Pulmonary artery endothelial cell (primary cell): ENCODE data around the gene ALDH3A1. TPM values are rescaled to one million over a fixed set of nuclear protein-coding genes. Genes with fewer than 3 reads are reported as not detected.

ENCODE experiments used
- DNase-seq: peaks from one replicate; pipeline ENCODE4 v3.0.0-alpha.2; 2011; ENCODE audit warnings: low read depth, low spot score
- total RNA-seq: library from RNA; depleted of rRNA; stranded (reverse); fragments of >200 nt; gene quantifications from 2 replicates; pipeline ENCODE4 v1.2.3, GENCODE V29; 2014

ALDH3A1 gene
- total RNA-seq, 1 donor from 2014 or later = 1.5 TPM

DNA sequence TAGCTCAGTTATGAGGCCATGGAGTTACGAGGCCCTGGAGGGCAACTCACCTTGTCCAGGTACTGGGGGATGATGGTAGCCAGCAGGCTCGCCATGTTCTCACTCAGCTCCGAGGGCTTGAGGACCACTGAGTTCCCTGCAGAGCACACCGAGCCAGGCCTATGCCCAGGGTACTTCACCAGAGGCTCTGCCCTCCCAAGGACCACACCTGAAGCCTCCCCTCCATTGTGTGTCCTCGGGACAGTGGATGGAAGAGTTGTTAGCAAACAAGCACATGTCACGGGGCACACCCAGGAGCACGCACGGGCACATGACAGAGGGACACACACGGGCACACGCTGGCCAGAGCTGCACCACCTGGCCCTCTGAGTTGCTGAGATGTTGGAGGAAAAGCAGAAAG lies 5.6 kb downstream of the ALDH3A1 start:
- no peak for DNase-seq

DNA sequence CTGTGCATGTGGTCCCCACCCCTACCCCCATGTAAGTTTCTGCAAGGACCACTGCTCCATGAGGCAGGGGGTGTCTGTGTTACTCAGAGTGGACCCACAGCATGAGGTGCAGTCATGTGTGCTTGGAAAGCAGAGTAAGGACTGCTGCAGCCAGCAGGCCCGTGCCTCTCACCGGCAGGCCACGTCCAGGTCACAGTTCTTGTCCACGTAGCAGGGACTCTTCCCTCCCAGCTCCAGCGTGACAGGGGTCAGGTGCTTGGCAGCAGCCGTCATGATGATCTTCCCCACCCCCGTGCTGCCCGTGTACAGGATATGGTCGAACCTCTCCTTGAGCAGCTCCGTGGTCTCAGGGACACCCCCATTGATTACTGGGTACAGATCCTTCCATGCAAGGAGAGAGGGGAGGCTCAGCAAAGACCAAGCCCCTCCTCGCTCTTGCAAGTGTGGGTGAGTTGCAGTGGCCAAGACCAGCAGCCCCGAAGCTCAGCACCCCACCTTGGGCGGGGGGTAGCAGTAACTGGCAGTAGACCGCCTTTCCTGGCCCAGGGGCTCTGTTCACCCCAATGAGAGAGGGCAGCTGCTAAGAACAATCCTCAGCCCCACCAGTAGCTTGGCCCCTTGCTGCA lies 6.2 kb downstream of the ALDH3A1 start:
- DNase-seq = no peak

DNA sequence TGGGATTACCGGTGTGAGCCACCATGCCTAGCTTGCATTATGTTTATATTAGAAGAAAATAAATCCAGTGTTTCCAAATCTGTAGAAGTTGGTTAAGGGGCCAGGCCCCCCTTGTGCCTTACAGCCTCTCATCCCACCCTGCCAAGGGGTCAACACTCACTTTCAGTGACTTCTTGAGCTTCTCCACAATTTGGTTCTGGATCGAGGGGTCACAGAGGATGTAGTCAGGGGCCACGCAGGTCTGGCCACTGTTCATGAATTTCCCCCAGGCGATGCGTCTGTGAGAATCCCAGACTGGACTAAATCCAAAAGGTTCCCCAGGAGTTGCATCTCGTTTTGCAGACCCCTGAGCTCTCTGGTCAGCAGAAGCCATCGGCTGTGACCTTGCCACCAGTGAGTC lies 7.2 kb downstream of the ALDH3A1 start:
- no peak for DNase-seq

DNA sequence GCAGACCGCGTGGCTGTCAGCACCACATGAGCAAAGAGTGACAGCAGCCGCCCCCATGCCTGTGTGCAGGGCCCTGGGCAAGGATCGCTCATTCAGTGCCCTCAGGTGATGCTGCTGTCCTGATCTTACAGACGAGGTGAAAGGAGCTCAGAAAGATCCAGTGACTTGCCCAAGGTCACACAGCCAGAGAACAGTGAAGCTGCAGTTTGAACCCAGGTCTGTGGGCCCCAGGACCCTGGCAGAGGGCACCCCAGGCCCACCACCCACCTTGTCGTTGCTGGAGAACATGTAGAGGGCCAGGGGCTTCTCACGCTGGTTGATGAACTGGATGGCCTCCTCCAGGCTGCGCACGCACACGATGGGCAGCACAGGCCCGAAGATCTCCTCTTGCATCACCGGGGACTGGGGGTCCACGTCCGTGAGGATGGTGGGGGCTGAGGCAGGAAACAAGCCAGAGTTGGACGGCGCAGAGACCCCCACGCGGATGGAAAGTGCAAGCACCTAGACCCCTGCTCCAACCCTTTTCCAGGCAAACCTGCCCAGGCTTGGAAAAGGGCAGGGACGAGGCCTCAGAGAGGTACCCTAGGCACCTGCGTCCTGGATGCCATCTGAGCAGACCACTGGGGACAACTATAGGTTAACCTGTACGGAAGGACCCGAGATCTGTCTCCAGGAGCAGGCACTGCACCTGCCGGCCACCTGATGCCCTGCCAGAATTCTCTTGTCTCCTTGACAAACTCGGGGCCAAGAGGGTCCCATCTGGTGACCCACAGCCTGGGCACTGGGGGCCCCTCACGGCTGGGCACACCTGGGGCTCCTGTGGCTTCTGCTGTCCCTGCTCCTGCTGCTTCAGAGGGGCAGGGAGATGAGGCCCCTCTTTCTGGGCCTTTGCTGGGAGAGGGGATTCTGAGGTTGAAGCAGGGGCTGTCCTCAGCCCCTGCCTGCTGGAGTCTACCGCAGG lies 8.6 kb downstream of the ALDH3A1 start:
- no peak for DNase-seq

DNA sequence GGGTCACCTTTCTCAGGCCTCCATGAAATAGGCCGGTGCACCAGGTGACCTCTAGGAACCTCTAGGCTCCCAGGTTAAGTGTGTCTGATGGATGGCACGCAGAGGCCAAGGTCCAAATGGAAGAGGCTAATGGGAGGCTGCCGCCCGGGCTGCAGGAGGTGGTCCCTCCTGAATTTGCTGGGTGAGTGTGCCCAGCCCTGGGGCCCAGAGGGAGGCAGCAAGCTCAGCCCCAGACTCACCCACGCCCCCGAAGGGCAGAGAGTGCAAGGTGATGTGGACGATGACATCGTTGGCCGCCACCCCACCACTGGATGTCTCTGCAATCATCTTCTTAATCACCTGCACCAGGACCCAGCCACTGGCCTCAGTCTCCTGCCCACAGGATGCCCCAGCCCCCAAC lies 9.3 kb downstream of the ALDH3A1 start:
- no peak for DNase-seq

DNA sequence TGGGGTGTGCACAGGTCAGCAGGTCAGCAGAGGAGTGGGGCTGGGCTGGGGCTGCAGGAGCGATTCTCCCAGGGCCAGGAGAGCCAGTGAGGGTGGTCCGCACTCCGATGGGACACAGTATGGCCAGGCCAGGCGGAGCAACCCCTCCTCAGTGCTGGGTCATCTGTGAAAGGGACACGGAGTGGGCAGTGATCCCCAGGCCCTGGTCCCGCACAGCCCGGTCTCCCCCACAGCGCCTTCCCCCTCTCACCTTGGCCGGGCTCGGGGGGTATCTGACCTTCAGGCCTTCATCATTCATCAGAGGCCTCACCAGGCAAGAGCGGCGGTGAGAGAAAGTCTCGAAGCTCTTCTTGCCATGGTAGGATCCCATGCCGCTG lies 10.0 kb downstream of the ALDH3A1 start:
- DNase-seq = no peak

DNA sequence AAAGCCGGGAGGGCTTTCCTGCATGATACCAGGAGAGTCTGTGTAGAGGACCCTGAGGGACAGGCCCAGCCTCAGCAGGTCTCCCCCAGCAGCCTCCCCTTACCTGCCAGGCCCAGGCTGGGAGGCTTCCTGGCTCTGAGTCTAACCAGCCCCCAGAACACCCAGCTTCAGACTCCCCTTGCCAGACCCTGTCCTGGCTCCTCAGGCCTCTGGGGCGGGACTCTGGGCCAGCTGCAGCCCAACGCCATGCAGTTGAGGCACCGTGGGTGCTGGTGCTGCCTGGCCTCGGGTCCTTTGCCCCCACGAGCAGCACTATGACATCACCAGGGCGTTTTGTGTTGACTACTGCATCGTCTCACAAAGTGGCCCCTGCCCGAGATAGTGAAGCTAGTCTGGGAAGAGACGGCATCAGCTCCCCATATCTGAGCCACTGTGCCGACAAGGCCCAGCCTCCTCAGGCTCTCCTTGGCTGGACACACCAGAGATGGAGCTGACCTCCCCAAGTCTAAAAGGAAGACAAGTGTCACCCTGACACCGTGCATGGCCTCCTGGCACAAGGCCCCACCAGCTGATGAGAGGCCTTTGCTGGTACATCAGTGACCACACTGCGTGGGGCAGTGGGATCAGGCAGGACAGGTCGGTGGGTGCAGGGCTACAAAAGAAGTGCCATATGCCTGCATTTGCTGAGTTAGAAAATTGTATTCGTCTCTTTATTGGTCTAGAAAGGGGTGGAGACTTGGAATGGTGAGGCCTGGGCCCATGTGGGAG lies 10.6 kb downstream of the ALDH3A1 start:
- no peak for DNase-seq

DNA sequence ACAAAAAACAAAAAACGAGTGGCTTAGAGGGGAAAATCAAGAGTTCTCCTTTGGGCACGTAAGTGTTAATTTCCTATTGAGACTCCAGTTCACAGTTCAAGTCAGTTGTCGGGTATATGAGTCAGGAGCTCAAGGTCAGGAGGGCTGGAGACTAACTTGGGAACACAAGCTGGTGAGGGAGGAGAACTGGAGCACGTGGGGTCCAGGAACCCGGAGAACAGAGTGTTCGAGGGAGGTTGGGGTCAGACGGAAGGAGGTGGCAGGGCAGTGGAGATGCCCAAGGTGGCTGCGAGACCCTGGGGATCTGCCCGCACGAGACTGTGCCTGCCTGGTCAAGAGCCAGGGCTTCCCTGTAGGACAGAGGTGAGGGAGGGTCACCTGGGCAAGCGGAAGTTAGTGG lies 12.0 kb downstream of the ALDH3A1 start:
- no peak for DNase-seq

DNA sequence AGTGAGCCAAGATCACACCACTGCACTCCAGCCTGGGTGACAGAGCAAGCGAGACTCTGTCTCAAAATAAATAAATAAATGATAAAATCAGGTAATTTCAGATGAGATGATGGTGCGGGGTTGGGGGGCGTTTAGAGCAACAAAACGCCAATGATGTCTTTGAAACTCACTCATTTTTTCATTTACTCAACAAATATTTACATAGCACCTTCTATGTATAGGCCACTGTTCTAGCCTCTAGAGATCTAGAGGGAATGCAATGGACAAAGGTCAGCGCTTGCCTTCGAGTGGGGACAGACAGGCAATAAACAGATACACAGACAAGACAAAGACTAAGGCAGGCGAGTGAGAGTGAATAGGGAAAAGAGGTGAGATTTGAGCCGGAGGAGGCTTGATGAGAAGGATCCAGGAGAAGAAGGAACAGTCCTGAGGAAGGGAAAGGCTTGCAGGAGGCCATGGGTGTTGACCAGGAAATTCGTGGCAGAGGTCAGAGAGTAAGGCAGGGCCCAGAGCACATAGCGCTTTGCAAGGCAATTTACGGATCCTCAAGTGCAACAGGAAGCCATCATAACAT lies 14.1 kb downstream of the ALDH3A1 start:
- DNase-seq = no peak

DNA sequence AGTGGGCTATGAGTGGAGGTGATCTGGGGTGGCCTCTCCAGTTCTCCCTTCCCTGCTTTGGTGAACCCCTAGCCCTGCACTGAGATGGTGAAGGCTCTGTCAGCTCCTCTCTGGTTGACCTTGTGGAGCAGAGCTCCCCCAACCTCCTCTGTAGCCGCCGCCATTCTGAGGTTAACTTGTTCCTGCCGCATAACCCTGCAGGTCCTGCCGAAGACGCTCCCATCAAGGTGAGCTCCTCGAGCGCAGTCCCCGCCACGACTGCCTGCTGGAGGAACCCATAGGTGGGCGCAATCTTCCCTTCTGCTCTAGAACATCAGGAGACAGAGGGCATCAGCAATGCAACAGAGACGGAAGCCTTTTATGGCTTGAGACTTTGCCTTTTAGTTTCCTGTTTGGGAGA lies 16.5 kb downstream of the ALDH3A1 start:
- DNase-seq = no peak

DNA sequence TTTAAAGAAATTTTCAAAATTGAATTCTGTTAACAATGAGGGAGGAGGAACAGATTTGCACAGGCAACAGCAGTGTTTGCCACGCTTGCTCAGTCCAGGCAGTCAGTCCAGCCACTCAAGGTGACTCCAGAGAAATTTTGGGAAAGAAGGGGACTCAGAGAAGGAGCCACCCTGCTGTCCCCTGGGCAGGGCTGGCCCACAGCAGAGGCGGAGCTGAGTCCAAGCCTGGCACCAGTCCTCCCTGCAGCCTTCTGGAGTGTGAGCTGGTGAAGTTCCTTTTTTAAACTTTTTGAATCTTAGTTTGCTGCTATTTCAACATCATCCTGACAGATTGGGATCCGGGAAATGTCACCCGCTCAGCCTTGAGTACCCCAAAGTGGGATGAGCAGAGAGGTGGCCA lies 17.3 kb downstream of the ALDH3A1 start:
- DNase-seq = no peak

DNA sequence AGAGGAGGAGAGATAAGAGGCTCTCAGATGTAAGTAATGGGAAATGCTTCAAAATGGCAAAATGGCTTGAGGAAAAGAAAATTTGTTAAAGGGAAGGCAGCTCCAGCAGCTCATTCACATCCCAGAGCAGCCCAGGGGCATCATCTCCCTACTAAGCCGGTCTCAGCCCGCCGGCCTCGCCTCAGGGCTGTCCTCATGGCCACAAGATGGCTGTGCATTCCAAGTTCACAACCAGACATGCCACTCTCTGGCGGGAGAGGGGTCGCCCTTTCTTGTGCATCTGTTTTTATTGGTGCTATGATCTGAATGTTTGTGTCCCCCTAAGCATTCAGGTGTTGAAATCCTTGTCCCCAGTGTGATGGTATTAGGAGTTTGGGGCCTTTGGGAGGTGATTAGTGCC lies 18.2 kb downstream of the ALDH3A1 start:
- no peak for DNase-seq

DNA sequence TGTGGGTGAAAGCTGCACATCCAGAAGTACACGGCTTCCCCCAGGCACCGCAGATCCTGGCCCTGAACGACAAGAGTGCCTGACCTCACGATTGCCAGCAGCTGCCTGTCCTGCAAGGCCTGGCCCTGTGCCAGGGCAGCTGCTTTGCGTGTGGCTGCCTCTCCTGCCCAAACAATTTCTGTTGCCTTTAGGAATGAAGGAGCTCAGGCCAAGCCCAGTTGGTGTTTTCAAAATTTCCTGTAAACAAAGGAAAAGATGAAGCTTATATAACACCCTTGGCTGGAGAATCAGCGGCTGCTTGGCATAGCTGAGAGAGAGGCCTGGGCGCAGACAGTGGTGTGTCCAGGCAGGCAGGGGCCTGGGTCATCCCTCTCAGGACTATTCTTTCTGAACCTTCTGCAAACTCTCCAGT lies 20.0 kb downstream of the ALDH3A1 start:
- DNase-seq = peak; percentile 74

DNA sequence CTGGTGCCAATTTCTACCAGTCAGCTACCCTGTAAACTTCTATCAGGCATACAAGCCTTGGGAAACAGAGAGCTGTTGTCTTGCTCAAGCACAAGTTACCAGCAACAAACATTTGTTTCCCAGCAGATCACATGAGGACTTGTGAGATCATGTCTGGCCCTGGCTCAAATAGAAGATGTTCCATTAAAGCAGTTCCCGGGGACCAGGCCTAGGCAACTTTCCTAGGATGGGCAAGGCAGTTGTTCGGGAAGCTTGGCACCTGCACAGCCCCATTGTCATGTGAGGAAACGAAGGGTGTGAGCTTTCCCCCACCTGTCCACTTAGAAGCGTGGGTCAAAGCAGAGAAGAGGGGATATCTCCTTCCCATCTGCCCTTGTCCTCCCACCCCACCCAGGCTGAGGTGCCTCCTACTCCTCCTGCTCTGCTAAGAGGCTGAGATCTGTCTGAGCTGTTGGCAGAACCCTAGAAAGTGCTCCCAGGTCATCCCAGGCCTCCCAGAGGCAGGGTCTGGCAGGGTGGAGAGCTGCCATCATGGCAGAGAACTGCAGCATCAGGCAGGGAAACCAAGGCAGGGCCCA lies 20.5 kb downstream of the ALDH3A1 start:
- DNase-seq = peak; percentile 60

DNA sequence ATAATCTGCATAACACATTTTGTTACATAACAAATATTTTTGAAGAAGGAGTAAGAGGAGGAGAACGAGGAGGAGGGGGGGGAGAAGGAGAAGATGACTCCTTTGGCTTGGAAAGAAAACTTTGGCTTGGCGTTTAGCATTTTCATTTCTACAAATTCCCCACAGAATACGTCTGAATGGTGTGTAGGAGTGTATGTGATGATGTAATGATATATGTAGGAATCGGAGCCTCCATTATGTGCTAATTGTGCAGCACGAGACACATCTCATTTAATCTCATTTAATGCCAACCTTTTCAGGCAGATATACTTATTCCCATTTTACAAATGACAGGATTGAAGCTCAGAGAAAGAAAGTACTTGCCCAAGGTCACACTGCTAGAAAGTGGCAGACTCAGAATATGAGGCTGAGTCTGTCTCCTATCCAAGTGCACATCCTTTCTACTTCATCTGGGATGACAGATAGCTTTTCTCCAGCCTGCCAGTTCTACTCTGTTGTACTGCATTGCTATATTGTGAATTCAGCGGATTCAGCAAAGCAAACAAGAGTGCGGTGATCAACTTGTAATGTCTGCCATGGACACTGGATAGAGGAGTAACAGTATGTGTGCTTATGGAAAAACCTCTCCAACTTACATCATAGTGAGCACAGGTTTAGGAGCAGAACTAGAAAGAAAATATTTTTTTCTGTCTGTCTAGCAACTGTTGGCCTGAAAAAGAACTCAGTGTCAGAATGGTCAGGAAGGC lies 21.3 kb downstream of the ALDH3A1 start:
- no peak for DNase-seq

DNA sequence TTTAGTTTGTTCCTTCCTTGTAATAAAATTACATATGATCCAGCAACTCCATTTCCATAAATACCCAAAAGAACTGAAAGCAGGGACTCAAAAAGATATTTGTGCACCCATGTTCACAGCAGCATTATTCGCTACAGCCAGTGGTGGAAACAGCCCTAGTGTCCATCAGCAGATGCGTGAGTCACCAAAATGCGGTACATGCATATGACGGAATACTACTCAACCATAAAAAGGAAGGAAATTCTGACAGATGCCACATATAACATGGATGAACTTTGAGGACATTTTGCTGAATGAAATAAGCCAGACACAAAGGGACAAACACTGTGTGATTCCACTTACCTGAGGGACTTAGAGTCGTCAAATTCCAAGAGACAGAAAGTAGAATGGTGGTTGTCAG lies 22.6 kb downstream of the ALDH3A1 start:
- no peak for DNase-seq

DNA sequence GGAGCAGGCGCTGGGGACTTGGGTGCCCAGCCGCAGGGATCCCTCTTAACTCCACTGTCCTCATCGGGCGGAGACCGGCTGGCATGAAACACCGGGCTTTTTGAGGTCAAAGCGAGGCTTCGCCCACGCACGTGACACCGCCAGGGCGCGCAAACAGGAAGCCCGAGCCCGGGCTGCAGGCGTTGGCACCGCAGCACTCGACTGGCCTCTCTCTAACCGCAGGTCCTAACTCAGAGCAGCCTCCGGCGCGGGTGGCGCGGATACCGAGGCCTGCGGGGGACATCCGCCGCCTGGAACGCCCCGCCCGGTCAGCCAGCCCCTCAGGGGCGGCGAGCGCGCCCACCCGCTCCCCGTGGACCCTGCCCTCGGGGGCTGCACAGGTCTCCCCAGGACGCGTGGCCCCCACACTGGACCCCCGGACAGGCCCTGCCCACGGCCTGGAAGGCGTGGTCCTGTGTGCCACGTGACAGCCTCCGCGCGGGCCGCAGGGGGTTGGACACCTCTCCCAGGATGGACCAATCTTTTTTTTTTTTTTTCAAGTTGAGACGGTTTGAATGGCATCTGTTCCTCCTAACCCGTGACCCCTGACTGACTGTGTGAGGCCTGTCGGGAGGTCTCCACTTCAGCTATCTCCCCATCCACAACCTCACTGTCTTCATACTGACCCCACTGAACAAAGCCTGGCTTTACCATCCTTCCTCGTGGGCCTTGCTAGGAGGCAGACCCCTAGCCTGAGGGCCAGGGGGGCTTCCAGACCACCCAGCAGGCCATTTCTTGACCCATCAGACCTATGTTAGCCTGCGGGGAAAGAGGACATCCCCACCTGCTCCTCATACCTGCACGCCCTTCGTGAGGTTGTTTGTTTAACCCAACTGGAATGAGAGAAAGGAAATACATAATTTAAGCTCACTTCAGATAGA lies 23.3 kb downstream of the ALDH3A1 start:
- no peak for DNase-seq

DNA sequence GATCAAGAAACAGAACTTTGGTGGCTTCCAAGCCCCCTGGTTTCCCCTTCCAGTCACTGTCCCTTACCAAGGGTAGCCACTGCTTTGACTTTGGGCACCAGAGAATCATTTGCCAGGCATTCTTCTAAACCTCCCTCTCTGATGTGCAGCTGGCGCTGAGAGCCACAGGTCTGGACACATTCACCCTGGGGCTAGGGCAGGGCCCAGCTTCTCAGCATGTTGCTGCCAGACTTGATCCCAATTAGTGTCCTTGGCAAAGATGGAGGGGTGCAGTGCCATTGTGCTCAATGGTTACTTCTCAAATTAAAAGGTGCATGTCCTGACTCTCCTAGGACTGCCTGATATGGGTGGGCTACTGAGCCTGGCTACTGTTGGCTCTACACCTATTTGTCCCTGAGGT lies 24.1 kb downstream of the ALDH3A1 start:
- DNase-seq = no peak

DNA sequence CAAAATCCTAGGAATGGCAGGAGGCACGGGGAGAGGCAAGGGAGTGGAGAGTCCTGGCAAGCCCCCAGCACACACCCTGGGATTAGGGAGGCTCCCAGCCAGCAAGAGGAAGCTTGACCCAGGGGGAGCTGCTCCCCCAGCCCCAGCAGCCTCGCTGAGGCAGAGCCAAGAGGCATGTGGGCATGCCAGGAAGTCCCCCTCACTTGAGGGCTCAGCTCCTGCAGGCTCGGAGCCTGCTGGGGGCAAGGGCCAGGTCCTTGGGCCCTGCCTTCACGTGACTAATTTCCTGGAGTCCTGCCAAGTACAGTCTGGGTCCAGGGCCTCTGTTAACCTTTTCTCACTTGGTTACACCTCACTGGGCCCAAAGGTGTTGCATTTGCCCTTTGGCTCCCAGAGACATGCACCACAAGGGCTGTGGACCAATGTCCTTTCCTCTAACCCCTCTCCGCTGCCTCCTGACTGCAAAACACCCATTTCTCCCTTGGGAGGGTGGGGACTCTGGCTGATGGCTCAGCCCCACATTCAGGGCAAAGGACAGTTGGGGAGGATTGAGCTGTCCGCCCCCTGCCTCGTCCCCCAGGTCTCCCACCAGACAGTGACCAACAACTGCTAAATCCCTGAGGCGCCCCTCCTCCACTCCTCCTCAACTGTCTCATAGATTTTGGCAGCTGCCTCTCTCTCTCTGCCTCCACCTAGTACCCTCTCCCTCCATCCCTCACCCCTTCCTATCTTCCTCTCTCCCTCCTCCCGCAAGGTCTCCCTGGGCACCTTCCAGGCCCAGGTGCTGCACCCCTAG lies 27.3 kb downstream of the ALDH3A1 start:
- DNase-seq = no peak
